ENCODE data around the gene RPP21. TPM values are rescaled to one million over a fixed set of nuclear protein-coding genes. Genes with fewer than 3 reads are reported as not detected.

Gene RPP21
- total RNA-seq, 1 experiment from 2014 or later: 58.9 TPM

GRCh38 chr6:30322527-30323501 lies 22.1 kb upstream of the RPP21 start:
- H3K9me3 ChIP-seq (ENCODE audit: insufficient read depth, low read depth): no peaks in the 10 kb centered on the region
- no peak overlapping the region for H3K27ac ChIP-seq
- 0 out of 2 replicates have a peak, but pooled peaks cover 8% of the 10 kb centered on the region for H3K36me3 ChIP-seq (ENCODE audit: low read depth)
- ChIA-PET CTCF (no interaction called here), POLR2A (ENCODE audit: unreplicated experiment) (no interaction called here)
- no peak overlapping the region for H3K4me3 ChIP-seq
- H3F3A ChIP-seq (ENCODE audit: insufficient read depth, low read depth): peaks cover 28% of the 10 kb centered on the region; the same call in 1 of the 2 replicates
- no peak overlapping the region for H2AFZ ChIP-seq
- H3K4me1 ChIP-seq (replicated peaks; ENCODE audit: insufficient read depth): peaks cover 19% of the 10 kb centered on the region
- intact Hi-C loops (cut with micrococcal nuclease; ENCODE audit: unreplicated experiment): no loop called here
- no peak for TF ChIP-seq EZH2 (IDR thresholded peaks at IDR 0.05; ENCODE audit: low read depth)
- TF ChIP-seq, protein P1, sequence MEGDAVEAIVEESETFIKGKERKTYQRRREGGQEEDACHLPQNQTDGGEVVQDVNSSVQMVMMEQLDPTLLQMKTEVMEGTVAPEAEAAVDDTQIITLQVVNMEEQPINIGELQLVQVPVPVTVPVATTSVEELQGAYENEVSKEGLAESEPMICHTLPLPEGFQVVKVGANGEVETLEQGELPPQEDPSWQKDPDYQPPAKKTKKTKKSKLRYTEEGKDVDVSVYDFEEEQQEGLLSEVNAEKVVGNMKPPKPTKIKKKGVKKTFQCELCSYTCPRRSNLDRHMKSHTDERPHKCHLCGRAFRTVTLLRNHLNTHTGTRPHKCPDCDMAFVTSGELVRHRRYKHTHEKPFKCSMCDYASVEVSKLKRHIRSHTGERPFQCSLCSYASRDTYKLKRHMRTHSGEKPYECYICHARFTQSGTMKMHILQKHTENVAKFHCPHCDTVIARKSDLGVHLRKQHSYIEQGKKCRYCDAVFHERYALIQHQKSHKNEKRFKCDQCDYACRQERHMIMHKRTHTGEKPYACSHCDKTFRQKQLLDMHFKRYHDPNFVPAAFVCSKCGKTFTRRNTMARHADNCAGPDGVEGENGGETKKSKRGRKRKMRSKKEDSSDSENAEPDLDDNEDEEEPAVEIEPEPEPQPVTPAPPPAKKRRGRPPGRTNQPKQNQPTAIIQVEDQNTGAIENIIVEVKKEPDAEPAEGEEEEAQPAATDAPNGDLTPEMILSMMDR (conservative IDR thresholded peaks at IDR 0.05): no peak
- no TSS peak for BruUV-seq (replicated peaks)
- no peaks in the 10 kb centered on the region for H3K27me3 ChIP-seq (ENCODE audit: insufficient read depth, low read depth)
- H3K4me2 ChIP-seq: peak overlapping the region; percentile 7; the same call in 1 of the 2 replicates
- peaks cover 61% of the 10 kb centered on the region for H4K20me1 ChIP-seq (ENCODE audit: insufficient read depth)
- H3K79me2 ChIP-seq (ENCODE audit: low read depth): peaks cover 87% of the 10 kb centered on the region
- H3K9me2 ChIP-seq (ENCODE audit: insufficient read depth): no peaks in the 10 kb centered on the region
- DNase-seq: no peak

GRCh38 chr6:30323806-30324205 lies 21.1 kb upstream of the RPP21 start:
- Histone ChIP-seq H3K4me1 (replicated peaks; ENCODE audit: insufficient read depth) (peaks cover 20% of the 10 kb centered on the region), H4K20me1 (ENCODE audit: insufficient read depth) (peaks cover 51% of the 10 kb centered on the region), H3K36me3 (ENCODE audit: low read depth) (0 out of 2 replicates have a peak, but pooled peaks cover 8% of the 10 kb centered on the region), H3K27ac (no peak overlapping the region), H3K4me2 (peak overlapping the region; percentile 98; the same call in 1 of the 2 replicates), H3K9me3 (ENCODE audit: insufficient read depth, low read depth) (no peaks in the 10 kb centered on the region), H3K27me3 (ENCODE audit: insufficient read depth, low read depth) (no peaks in the 10 kb centered on the region), H3F3A (ENCODE audit: insufficient read depth, low read depth) (peaks cover 28% of the 10 kb centered on the region; the same call in 1 of the 2 replicates), H3K9me2 (ENCODE audit: insufficient read depth) (no peaks in the 10 kb centered on the region), H3K4me3 (no peak overlapping the region), H3K79me2 (ENCODE audit: low read depth) (peaks cover 82% of the 10 kb centered on the region), H2AFZ (no peak overlapping the region)
- CTCF ChIA-PET: no interaction called here
- DNase-seq: no peak
- POLR2A ChIA-PET (ENCODE audit: unreplicated experiment): no interaction called here
- BruUV-seq (replicated peaks): no TSS peak
- intact Hi-C loops (cut with micrococcal nuclease; ENCODE audit: unreplicated experiment): no loop called here
- TF ChIP-seq, protein P1 (conservative IDR thresholded peaks at IDR 0.05): no peak
- no peak for TF ChIP-seq EZH2 (IDR thresholded peaks at IDR 0.05; ENCODE audit: low read depth)

GRCh38 chr6:30325150-30325872 lies 19.6 kb upstream of the RPP21 start:
- ChIA-PET CTCF (no interaction called here), POLR2A (ENCODE audit: unreplicated experiment) (interaction anchor here (0.5 to 0.7 kb wide), 3 partner anchors 11 to 61 kb away, joined by 3 to 5 read pairs (median 4); no protein-coding TSS in a partner anchor)
- Histone ChIP-seq H3F3A (ENCODE audit: insufficient read depth, low read depth) (peaks cover 28% of the 10 kb centered on the region; the same call in 1 of the 2 replicates), H4K20me1 (ENCODE audit: insufficient read depth) (peaks cover 45% of the 10 kb centered on the region), H2AFZ (peak overlapping the region; percentile 92), H3K79me2 (ENCODE audit: low read depth) (peaks cover 67% of the 10 kb centered on the region), H3K9me2 (ENCODE audit: insufficient read depth) (no peaks in the 10 kb centered on the region), H3K27ac (peak overlapping the region; percentile 82), H3K27me3 (ENCODE audit: insufficient read depth, low read depth) (no peaks in the 10 kb centered on the region), H3K36me3 (ENCODE audit: low read depth) (peaks cover 17% of the 10 kb centered on the region), H3K9me3 (ENCODE audit: insufficient read depth, low read depth) (no peaks in the 10 kb centered on the region), H3K4me1 (replicated peaks; ENCODE audit: insufficient read depth) (peaks cover 20% of the 10 kb centered on the region), H3K4me2 (peak overlapping the region; percentile 98), H3K4me3 (peak overlapping the region; percentile 91)
- intact Hi-C loops (cut with micrococcal nuclease; ENCODE audit: unreplicated experiment): loop anchor here (5.0 kb wide), 3 partner anchors 113 to 263 kb away; partner anchors contain the start of genes POLR1H and TRIM26
- TF ChIP-seq EZH2 (IDR thresholded peaks at IDR 0.05; ENCODE audit: low read depth): no peak
- TF ChIP-seq, protein P1 (conservative IDR thresholded peaks at IDR 0.05): no peak
- BruUV-seq (replicated peaks): TSS peak; percentile 45
- no peak for DNase-seq

All from PC-9 (cell line).